ENCODE results near the gene SKIDA1.

SKIDA1 gene

DNA sequence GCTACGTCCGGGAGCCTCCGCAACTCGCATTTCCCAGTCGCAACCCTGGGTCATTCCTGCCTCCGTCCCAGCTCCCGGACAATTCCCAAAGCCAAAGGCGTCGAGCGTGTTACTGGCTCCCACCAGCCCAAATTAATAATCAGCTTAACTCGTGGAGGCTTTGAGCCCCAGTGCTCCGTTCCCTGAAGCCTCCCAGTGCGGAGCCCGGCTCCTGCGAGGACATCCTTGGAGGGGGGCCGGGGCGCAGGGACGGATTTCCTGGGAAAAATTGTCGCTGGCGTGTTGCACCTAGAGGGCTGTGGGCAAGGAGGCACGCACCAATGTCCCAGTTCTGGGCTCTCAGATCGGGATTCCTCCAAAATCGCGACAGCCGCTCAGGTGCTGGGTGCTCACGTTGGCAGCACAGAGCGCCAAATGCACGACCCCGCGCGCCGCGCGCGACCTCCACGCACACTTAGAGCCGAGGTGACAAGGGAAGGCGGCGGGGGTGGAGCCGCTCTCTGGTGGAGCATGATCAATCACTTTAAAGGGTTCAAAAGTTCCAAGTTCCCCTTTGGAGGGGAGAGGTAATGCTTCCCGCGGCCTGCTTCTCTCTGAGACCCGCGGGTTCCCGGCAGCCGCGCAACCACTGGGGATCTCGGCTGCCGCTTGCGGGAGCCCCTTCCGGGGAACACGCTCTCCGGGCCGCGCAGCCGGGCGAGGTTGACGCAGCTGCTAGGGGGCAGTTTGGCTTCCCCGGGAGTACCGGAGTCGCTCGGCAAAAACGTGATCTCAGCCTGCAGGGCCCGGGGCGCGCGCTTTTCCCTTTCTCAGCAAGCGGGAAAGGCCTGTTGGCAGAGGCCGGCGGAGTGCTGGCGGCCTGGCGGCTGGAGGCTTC lies 25.5 kb downstream of the SKIDA1 start:
- no peak for DNase-seq

DNA sequence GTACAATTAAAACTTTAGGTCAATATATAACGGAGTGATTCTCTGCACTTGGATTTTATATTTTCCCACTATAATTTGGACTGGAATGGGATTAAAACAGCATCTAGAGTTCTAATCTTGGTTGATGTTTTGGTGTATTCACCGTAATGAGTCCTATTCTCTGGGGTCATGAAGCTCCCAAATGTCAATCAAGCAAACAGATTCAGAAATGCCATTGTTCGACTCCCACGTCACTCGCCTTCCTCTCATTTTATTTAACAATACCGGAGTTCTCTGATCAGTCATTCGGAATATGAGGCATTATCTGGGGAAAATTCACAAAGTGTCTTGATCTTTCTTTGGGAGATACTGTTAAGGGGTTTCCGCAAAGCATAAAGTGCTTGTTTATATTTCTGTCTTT lies 26.5 kb downstream of the SKIDA1 start:
- DNase-seq: no peak

DNA sequence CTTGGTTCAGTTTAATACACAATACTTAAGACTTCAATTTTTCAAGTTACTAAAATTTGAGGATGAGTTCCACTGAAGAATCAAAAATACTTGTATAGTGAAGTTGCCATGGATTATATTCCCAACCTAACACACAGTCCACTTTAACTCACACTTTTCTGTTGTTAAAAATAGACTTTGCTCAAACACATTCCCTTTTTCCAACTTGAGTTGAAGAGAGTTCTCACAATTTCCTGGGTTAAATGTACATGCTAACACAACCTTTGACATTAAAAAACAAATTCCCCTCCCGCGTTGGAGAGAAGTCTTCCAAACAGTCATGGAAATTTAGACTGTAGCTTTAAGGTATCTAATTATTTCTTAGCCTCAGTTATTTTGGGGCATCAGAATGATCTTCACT lies 27.1 kb downstream of the SKIDA1 start:
- no peak for DNase-seq

DNA sequence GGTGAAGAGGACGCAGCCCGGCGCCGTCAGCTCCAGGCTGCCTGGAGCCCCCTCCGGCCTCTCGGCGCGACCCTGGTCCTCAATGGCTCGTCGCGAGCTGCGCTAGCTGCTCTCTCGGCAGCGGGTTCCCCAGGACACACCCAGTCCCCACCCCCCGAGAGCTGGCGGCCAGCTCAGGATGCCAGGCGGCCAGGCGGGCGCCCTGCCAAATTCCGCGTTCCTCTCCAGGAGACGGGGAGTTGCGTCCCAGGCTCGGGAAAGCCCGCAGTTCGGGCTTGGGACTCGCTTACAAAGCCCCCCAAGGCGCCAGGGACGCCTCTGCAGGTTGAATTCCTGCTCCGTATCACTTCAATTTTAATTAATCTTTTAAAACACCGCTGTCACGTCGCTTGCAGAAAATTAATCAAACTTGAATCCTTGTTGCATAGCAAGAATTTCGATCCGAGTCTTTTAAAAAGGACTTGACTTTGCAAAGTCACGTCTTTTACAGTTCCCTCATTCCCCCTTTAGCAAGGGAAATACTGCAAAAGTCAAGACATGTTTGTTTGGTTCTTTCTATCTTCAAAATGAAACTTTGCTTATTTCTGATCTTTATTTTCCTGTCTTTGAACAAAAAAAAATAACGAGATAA lies 28.2 kb downstream of the SKIDA1 start:
- peak; percentile 52 for DNase-seq

DNA sequence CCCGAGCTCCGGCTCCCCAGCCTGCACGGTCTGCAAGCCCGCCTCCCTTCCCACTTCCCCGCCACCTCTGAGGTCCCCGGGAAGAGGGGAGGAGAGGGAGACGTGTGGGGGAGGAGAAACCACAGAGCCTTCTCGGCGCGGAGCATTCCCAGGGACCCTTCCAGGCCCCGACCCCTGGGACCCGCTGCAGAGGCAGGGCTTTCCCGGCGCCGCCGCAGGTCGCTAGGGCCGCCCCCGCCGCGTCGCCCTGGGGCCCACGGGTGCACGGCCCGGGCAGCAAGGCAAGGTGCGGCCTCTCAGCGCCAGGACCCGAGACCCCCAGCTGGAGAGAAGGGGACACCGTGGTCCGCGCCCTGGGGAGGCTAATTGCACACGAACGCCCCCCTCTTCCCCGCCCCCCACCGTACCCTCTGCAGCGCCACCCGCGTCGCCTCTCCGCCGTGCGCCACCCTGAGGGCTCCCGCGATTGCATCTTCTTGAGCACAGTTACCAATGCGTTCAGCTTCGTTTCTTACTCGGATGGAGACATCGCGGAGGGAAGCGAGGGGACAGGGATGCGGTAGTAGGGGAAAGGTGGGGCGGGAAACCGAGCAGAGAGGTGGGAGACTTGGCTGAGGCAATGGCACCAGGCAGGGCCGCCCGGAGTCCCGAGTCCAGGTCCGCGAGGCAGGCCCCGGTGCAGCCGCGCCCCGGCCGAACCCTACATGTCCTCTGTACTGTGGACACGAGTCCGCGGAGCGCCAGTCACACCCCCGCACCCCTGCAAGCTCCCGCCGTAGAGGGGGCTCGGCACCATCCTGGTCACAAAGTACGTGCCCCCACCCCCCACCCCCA lies 28.9 kb downstream of the SKIDA1 start:
- no peak for DNase-seq

DNA sequence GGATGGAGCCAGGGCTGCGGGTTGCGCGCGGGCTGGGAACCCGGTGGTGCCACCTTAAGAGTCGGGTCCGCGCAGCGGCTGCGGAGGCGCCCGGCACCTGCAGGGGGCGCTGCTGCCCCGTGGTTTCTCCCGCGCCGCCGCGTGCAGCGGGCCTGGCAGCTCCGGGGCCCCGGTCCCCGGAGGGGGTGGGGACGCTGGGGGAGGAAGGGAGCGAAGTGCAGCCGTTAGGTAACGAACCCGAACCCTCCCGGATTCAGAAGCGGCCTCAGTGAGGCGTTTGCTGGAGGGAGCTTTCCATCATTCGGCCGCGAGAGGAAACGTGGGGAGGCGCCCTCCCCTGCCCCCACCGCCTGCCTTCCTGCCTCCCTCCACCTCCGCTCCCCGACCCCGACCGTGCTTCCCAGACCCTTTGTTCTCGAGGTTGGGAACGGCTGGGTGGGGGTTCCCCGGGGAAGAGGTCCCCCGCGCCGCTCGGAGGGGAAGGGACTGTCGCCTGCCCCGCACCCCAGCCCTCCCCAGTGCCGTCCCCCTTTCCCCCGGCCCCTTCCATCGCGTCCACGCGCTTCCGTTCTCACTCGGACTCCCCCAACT lies 29.6 kb downstream of the SKIDA1 start:
- DNase-seq: peak; percentile 36

DNA sequence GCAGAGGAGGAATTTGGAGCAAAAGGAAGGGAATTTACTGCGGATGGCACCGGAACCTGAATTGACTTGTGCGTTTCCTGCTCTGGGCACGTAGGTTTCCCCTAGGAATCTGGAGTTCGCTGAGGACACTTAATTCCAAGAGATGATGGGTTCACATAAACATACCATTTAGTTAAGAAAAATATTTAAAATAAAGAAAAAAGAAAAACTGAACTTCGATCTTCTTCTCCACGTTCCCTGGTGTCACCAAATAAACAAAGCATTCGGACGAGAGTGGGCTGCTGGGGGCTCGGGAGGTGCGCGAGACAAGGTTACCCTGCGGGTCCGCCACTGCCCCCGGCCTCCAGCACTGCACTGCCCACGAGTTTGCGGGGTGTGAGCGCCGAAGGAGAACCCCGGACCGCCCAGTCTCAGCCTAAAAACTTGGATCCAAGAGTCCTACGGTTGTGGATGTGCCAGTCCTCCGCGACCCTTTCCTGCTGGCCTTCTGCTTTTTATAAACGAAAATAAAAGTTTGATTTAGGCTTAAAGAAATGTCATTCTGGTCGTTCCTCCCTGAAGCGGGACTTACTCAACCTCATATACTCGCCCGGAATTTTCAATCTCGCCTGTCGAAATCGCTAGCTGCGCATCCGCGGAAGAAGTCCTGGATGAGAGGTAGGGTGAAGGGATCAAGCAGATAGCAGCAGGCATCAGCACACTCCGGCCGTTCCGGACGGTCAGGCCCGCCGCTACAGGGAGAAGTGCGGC lies 30.3 kb downstream of the SKIDA1 start:
- no peak for DNase-seq

DNA sequence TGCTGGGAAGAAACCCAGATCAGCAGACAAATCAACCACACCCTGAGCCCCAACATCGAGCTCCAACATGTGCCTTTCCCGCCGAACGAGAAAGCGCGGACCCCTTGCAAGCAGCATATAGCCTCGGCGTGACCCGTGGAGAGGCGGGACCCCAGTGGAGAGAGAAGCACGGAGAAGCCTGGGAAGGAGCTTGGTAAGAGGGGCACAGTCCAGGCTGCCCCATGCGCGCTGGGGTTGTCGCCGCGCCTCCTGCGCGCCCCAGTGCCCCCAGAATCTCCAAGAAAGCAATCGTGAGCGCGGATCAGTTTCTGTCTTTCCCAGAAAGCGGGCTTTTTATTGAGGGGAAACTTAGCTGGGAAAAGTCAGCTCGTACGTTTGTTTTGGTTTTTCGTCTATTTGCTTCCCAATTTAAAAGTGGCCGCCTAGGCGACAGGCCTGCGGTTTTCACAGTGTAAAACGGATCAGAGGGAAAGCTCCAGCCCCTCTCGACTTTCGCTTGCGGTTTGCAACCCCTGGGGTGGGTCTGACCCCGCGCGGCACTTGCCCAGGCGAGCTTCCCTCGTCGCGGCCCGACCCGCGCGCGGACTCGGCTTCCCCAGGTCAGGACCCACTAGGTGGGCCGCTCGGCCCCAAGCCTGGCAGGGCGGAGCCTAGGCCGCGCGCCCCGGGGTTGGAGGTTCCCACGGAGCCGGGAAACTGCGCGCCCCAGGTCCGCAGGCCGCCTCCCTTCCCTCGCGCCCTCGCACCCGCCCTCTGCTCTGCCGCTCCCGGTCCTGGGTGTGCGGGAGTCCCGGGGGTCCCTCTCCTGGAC lies 31.1 kb downstream of the SKIDA1 start:
- no peak for DNase-seq

DNA sequence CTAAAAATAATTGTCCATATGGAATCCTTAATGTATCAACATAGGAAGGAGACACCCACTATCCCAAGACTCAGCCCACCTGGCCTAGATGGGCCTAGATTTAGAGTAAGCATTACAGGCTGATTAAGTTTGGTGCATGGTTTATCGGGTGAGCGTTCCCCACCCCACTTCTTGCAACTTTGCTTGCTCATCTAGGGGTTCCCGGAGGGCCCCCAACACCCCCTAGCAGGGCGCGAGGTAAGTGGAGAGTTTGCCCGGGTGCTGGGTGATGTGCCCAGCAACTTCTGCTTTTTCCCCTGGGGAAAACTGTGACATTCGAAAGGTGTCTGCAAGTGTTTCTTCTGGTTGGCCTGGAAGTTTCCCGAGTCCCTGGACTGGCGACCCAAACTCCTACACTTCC lies 31.7 kb downstream of the SKIDA1 start:
- no peak for DNase-seq

DNA sequence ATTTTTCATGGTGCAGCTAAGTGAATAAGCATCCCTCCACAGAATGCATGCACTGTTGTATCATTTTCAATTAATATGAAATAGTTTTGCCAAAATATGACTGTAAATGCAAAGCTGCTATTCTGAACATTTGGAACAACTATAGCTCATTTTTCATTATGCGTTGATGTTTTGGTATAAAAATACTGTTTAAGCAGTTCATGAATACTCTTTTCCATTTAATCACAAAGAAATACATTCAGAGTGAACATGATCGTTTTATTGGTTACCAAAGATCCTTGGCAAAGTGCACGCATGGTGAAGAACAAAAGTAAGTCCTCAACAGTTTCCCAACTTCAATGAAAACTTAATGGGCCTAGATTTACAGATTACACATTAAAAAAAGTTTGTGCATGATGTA lies 33.1 kb downstream of the SKIDA1 start:
- DNase-seq: no peak

DNA sequence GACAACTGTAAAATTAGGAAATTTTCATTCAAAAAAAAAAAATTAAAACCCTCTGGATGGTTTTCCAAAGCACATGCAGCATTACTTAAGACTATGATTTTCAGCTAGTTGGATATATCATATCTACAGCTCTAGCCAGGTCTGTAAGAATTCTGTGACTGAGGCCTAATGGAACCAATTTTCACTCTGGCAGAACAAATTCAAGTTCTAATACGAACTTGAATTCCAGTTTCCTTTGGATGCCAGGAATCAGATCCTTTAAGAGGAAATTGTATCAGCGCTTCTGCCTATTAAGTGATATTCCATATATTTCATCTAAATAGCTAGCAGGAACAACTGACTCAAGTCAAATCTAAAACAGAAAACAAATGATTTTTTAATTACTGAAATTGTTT lies 34.8 kb downstream of the SKIDA1 start:
- DNase-seq: no peak

DNA sequence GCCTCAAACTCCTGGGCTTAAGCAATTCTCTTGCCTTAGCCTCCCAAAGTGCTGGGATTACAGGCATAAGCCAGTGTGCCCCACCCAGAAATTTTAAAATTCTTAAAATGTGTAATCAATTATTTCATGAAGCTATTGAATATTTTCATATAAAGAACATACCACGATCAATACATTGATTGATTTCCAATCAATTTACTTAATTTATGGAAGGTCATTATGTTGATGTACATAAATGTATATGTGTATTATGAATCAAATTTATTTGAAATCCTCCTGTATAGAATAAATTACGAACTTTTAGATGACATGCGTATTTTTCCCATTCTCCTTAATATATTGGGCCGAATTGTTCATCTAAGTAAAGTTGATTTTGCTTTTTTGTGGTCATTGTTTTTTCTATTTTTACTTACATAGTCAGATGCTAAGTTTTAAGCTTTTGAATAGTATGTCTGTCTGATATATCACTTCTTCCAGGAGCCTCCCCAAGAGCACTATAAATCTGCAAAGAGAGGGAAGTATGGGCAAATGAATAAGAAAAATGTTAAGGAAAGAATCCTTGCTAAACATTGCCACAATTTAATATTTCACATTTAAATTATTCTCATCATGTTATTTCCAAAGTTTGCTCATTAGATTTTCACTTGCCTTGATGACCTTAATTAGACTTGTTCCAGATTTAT lies 35.3 kb downstream of the SKIDA1 start:
- DNase-seq: no peak

DNA sequence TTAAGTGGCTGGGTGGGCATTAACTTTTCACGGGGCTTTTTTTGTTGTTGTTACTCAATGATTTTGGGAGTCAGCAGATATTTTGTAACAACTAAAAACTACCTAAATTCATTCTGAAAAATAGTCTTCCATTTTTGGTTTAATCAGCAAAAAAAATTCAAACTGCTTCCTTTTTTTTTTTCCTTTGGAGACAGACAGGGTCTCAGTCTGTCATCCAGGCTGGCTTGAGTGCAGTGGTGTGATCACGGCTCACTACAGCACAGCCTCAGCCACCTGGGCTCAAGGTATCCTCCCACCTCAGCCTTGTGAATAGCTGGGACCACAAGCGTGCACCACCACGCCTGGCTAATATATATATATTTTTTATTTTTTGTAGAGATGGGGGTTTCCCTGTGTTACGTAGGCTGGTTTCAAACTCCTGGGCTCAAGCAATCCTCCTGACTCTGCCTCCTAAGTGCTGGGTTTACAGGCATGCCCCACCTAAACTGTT lies 36.5 kb downstream of the SKIDA1 start:
- DNase-seq: no peak

DNA sequence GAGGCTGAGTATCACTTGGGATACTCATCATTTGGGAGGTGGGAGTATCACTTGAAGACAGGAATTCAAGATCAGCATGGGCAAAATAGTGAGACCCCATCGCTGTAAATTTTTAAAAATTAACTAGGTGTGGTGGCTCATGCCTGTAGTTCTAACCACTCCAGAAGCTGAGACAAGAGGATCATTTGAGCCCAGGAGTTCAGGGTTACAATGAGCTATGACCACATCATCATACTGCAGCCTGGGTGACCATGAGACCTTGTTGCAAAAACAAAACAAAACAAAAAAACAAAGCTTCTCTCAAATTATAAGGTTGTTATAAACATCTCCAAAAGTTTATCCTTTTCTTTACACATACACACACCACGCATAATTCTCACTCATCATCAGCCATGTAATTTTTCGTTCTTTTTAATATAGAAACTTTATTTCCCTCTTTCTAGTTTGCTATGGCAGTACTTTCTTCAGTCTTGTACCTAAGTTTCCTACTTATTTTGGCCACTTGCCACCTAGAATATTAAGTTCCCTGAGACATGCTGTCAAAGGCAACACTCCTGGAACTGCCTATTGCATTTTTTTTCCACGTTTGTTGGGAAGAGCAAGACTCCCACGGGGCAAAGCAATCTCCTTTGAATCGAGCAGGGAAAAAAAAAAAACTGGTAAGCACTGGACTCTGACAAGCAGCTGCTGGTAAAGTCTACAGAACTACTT lies 37.1 kb downstream of the SKIDA1 start:
- DNase-seq: no peak

DNA sequence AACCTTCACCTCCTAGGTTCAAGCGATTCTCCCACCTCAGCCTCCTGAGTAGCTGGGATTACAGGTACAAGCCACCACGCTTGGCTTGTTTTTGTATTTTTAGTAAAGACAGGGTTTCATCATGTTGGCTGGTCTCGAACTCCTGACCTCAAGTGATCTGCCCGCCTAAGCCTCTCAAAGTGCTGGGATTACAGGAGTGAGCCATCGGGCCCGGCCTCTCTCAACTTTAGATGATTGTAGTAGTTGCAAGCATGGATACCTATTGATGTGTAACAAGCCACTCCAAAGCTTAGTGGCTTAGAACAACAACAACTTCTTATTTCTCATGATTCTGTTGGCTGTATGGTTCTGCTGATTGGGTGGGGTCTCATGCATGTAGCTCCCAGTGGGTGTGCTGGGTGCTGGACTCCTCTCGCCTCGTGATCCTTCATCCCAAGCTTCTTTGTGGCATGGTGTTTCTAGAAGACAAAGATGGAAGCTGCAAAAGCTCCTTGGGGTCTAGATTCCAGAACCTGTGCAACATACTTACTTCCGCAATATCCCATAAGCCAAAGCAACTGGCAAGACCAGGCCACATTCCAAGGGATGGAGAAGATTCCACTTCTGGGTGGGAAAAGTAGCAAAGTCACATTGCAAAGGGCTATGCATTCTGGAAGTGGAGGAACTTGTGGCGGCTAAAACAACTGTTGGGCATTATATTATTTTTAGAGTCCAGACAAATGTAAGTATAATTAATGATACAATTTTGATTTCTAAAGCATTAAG lies 37.9 kb downstream of the SKIDA1 start:
- DNase-seq: no peak

DNA sequence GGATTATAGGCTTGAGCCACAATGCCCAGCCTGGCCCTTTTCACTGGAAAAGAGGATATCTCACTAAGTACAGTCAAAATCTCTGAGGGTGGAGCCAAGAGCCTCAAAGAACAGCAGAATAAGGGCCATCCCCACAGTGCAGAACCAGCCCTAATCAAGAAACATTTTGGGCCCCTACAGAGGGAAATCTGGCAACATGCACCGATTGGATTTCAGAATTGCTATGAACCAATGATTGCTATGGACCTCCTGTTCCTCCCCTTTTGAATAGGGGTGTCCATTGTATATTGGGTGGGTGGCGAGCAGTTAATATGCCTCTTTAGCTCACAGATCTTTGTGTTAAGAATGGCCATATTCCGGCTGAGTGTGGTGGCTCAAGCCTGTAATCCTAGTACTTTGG lies 42.7 kb downstream of the SKIDA1 start:
- DNase-seq: no peak

DNA sequence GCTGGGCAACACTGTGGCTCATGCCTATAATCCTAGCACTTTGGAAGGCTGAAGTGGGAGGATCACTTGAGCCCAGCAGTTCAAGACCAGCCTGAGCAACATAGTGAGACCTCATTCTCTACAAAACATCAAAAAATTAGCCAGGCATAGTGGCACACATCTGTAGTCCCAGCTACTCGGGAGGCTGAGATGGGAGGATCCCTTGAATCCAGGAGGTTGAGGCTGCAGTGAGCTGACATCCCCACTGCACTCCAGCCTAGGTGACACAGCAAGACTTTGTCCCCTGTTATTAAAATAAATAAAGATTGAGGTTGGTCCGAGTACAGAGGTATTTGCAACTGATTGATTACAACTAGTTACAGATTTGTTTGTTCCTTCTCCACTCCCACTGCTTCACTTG lies 44.1 kb downstream of the SKIDA1 start:
- DNase-seq: no peak

DNA sequence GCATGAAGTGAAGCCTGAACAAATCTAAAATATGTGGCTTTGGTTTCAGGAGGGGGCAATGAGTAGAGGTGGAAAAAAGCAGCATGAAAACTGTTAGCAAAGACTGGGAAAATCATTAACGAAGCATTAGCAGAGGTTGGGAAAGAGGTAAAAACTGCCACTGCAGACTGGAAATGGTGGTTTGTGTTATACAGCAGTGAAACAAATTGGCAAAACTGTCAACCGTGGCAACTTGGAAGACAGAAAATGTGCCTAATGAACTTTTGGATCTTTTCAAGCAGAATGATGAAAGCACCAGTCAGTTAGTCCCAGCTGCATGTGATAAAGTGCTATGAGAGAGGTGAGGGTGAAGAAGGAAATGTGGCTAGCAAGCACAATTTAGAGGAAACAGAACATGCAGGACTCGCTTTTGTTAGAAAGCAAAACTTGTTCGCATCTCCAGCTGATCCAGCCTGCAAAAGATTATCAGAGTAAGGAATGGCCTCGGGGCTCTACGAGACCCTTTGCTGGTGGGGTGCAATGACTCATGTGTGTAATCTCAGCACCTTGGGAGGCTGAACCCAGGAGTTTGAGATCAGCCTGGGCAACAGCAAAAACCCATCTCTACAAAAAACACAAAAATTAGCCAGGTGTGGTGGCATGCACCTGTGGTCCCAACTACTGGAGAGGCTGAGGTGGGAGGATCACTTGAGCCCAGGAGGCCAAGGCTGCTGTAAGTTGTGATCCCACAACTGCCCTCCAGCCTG lies 45.7 kb downstream of the SKIDA1 start:
- DNase-seq: no peak

DNA sequence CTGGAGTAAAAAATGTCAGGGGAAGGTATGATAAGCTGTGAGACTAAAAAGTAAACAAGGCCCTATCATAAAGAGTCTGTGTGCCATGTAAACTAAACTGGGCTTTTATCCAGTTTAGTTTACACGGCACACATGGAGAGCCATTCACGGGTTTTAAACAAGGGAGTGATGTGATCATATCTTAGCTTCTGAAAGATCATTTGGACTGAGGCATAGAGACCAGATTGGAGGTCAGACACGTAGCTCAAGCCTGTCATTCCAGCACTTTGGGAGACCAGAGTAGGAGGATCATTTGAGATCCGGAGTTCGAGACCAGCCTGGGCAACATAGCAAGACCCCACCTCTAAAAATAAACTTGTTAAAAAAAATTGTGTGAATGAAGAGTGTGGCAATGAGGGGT lies 50.1 kb downstream of the SKIDA1 start:
- no peak for DNase-seq

Data from amniotic stem cell (primary cell).